HT-29 (cell line): Measurements from ENCODE around the gene KCNQ5. TPM values are rescaled to one million over a fixed set of nuclear protein-coding genes. Genes with fewer than 3 reads are reported as not detected.
"Not testable (repeated sequence)": the region's sequence is repeated elsewhere in the genome, so short reads cannot be mapped to it uniquely, and the experiment has no call there.

Source experiments
- DNase-seq: peaks from one replicate; pipeline ENCODE4 v3.0.0-alpha.2; 2015; ENCODE audit warnings: low spot score
- total RNA-seq: library from RNA; depleted of rRNA; stranded (reverse); fragments of >200 nt; shearing (Covaris generic); gene quantifications from 2 replicates; pipeline ENCODE4 v1.2.3, GENCODE V29; 2014

KCNQ5 gene
- total RNA-seq, 1 experiment from 2014 or later: not detected

DNA sequence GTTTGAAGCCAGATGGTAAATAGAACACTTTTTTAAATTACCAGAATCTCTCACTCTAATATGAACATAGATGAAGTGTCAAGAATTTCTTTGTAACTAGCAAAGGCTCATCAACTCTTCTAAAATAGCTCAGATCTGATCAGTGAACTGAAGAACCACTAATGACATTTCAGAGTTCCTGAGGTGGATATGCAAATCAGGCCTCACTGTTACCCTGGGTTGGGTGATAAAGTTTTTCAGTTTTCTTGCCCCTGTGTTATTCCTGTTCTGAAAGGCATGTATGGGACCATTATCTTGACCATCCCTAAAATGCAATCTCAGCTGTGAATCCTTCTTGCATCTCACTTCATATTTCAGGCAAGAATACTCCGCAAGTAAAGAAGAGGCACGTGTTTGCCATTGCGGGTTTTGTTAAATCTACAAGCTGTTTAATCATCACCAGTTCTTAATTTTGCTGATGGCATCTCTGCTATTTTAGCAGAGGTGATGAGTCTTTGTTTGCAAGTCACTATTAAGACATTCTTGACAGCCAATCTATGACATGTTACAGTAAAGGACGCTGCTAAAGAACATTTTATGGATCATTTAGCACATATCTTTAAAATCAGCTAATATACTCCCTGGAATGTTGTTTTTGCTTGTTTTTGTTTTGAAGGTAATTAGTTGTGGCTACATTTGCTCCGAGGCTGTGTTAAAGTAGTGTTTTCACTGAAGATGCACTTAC lies 555.5 kb downstream of the KCNQ5 start:
- DNase-seq: no peak

DNA sequence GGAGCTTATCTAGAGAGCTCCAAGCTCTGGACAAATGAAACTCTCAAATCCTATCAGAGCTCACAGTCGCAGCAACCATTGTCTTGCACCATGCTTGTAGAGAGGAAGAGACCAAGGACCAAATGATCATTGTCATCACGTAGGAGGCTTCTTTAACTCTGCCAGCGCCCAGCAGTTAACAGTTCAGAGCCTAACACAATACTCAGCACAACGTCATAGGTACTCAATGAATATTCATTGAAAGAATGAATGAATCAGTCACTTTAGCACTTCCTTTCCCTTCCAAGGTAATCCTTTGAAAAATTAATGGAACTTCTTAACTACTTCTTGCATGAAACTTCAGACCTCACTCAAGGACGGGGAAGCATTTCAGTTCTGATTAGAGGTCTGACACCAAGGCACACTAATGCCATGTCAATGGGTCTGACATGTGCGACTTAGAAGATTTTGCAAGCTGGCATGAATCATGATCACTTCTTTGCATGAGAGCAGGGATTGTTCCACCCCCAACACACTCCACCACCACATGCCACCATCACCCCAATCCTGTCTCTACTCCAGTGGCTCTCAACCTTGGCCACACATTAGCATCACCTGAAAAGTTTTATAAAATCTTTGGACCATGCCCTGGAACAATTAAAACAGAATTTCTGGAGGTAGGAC lies 558.3 kb downstream of the KCNQ5 start:
- DNase-seq: no peak

DNA sequence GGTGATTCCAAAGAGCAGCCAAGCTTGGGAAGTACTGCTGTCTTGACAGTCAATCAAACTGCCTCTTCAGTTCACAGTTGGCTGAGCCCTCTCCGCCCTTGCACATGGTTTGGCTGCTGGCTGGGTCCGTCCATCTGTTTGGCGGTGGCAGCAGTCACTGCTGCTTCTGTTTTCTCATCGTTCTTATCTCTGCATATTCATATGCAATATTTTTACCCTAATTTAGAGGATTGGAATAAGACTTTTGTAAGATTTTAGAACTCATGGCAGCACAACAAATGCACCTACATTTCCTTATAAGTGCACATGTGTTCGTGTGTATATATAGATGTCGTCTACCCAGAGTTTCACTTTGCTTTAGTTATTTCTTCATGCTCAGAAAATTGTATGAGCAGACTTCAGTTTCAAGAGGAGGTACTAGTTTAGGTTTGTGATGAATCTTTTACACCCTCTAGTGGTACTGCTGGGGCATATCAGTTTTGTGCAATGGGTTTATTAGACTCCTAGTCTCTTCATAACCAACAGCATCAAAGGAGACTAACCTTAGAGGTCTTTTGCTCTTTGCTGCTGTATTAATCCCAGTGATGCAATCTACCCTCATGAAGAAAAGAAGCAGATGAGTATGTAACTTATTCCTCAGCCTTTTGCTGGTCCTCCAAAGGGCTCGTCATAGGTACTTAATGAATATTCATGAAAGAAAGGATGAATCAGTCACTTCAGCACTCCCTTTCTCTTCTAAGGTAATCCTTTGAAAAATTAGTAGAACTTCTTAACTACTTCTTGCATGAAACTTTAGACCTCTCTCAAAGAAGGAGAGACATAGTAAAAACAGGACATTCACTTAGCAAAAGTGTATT lies 559.1 kb downstream of the KCNQ5 start:
- peak; percentile 51 for DNase-seq

- no peak for DNase-seq
Measured at GRCh38 chr6:73182021-73182607, 560.2 kb downstream of the KCNQ5 start.

DNA sequence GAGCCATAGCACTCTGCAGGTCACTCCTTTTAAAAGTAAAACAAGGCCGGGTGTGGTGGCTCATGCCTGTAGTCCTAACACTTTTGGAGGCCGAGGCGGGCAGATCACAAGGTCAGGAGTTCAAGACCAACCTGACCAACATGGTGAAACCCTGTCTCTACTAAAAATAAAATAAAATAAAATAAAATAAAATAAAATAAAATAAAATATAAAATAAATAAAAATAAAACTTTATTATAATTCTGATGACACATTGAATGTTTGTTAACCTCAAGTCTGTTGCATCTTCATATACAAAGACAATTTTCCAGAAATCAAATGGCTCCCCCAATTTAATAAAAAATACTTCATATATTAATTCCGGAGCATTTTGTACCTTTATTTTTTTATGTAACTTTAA lies 571.4 kb downstream of the KCNQ5 start:
- not testable (repeated sequence) for DNase-seq

DNA sequence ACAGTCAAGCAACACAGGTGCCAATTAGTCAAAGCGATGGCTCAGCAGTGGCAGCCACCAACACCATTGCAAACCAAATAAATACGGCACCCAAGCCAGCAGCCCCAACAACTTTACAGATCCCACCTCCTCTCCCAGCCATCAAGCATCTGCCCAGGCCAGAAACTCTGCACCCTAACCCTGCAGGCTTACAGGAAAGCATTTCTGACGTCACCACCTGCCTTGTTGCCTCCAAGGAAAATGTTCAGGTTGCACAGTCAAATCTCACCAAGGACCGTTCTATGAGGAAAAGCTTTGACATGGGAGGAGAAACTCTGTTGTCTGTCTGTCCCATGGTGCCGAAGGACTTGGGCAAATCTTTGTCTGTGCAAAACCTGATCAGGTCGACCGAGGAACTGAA lies 572.9 kb downstream of the KCNQ5 start:
- DNase-seq: no peak

GRCh38 chr6:73200247-73200646 lies 578.4 kb downstream of the KCNQ5 start:
- no peak for DNase-seq

GRCh38 chr6:73200735-73201134 lies 578.9 kb downstream of the KCNQ5 start:
- DNase-seq: no peak

- DNase-seq: no peak
Measured at GRCh38 chr6:73203098-73203497, 581.2 kb downstream of the KCNQ5 start.

DNA sequence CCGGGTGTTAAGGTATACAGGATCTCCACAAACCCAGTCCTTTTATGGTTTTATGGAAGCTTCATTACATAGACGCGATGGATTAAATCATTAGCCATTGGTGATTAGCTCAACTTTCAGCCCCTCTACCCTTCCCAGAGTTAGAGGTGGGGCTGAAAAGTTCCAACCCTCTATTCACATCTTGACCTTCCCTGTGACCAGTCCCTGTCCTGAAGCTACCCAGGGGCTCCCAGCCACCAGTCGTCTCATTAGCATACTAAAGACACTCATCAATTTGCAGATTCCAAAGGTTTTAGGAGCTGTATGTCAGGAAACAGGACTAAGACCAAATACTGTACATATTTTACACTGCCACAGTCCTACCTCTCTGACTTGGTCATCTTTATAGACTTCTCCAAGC lies 582.4 kb downstream of the KCNQ5 start:
- no peak for DNase-seq

GRCh38 chr6:73207221-73207837 lies 585.5 kb downstream of the KCNQ5 start:
- DNase-seq: no peak

DNA sequence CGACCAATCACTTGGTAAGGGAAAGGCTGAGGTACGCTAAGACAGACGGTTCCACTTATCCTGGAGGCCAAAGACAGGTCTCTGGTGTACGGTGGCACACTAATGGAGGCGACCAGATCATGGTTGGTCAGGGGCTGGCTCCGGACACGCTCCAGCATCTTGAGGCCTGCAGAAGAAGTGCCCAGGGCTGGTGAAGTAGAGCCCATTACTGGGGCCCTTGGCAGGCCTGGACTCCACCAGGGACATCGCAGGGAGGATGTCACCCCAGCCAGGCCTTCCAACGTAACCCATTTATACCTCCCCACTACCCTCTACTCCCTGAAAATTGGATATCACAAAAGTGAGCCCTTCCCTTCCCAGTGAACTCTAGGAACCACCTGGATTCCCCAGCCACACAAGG lies 587.3 kb downstream of the KCNQ5 start:
- no peak for DNase-seq

- DNase-seq: no peak
Measured at GRCh38 chr6:73216859-73217258, 595.0 kb downstream of the KCNQ5 start.

GRCh38 chr6:73225396-73225795 lies 603.5 kb downstream of the KCNQ5 start, which contains the start of gene KHDC1L:
TSS of gene KHDC1L (minus strand) at chr6:73225496. CDS start at chr6:73225408, 88 bp downstream.
- no peak for DNase-seq

GRCh38 chr6:73227606-73228255 lies 605.9 kb downstream of the KCNQ5 start:
- no peak for DNase-seq

GRCh38 chr6:73231986-73232391 lies 610.1 kb downstream of the KCNQ5 start:
- DNase-seq: no peak

DNA sequence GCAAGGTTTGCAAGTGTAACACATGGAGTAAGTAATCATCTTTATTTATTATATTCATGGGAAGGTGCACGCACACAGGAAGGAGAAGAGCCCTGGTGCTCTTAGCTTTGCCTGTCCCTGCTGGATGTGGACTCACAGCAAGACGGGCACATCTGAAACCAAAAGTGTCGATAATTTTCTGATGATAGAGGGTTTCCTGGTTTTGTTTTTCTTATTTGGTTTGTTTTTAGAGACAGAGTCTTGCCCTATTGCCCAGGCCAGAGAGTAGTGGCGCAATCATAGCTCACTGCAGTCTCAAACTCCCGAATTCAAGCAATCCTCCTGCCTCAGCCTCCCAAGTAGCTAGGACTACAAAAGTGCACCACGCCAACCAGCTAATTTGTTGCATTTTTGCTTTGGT lies 611.2 kb downstream of the KCNQ5 start:
- no peak for DNase-seq

GRCh38 chr6:73233971-73234370 lies 612.1 kb downstream of the KCNQ5 start:
- DNase-seq: not testable (repeated sequence)

DNA sequence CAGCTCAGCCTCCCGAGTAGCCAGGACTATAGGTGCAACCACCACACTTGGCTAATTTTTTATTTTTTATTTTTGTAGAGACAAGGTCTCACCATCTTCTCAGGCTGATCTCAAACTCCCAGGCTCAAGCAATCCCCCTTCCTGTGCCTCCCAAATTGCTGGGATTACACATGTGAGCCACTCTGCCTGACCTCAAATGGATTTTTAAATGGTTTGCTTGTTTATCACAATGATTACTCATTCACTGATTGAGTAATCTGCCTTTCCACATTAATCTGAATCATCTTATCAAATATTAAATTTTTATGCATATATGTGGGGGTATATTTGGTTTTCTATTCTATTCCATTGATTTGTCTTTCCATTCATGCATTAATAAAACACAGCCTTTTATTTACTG lies 612.9 kb downstream of the KCNQ5 start:
- DNase-seq: no peak

DNA sequence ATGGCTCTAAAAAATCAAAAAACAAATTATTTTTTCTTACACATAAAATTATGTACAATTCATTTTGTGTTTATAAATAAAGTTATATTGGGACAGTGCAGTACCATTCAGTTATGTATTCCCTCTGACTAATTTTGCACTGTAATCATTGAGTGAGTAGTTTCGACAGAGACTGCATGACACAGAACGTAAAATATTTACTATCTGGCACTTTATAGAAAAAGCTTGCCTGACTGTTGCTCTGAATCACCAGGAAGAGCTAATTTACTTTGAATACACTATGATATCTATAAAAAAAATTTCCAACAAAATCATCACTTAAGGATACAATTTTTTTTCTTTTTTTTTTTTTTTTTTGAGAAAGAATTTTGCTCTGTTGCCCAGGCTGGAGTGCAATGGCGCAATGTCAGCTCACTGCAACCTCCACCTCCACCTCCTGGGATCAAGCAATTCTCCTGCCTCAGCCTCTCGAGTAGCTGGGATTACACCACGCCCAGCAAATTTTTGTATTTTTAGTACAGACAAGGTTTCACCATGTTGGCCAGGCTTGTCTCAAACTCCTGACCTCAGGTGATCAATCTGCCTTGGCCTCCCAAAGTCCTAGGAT lies 614.4 kb downstream of the KCNQ5 start:
- DNase-seq: no peak
